Testis (tissue), 3 donors: ENCODE data around the gene DHRS7B. TPM values are rescaled to one million over a fixed set of nuclear protein-coding genes. Genes with fewer than 3 reads are reported as not detected.

Source experiments
- DNase-seq: peaks from one replicate; pipeline ENCODE4 v3.0.0-alpha.2; 2019
- H3K27ac ChIP-seq, 2 donors: fragments of 200-600 bp; sonication (generic); one replicate each; pipeline ENCODE4 v1.5.1; 2019
- H3K27me3 ChIP-seq: fragments of 200-600 bp; sonication (generic); one replicate; pipeline ENCODE4 v1.5.1; 2019
- H3K36me3 ChIP-seq: fragments of 200-600 bp; sonication (generic); one replicate; pipeline ENCODE4 v1.5.1; 2017; ENCODE audit warnings: low read depth; ENCODE audit errors: missing control alignments
- H3K4me1 ChIP-seq: fragments of 200-600 bp; sonication (generic); one replicate; pipeline ENCODE4 v1.5.1; 2019
- H3K4me3 ChIP-seq, 2 donors: fragments of 200-600 bp; sonication (generic); one replicate each; pipeline ENCODE4 v1.5.1; 2017 to 2019
- H3K9me3 ChIP-seq: fragments of 200-600 bp; sonication (generic); one replicate; pipeline ENCODE4 v1.5.1; 2017
- CTCF ChIP-seq, 3 experiments: fragments of 450-650 bp in 2 of 3; fragments of 200-600 bp in 1 of 3; sonication (generic) in 1 of 3; IDR thresholded peaks; one replicate each; pipeline ENCODE4 v1.5.1; 2016 to 2019; ENCODE audit warnings: antibody characterized with exemption in 3 of 3, mild to moderate bottlenecking in 2 of 3, moderate library complexity in 1 of 3
- POLR2A ChIP-seq: fragments of 450-650 bp; IDR thresholded peaks from one replicate; pipeline ENCODE4 v1.6.1; 2017; ENCODE audit warnings: antibody characterized with exemption, mild to moderate bottlenecking, moderate library complexity
- WGBS, 2 donors: methylation state at CpG; one replicate each; pipeline ENCODE4 v1.1.5; 2018; 5-methylcytosine and 5-hydroxymethylcytosine counted together
- intact Hi-C: fragments of 100-400 bp; cut with DNase I; formaldehyde crosslinking; loops from one replicate; pipeline ENCODE4 v1.15.1; 2023; ENCODE audit warnings: low total_unique reads
- polyA plus RNA-seq: library from polyadenylated mRNA; stranded (reverse); fragments of 350-450 nt; fragmentation: Illumina TruSeq; extraction: RNeasy Lipid Tissue Mini Kit (QIAGEN cat#74804); gene quantifications from one replicate; pipeline ENCODE4 v1.2.3, GENCODE V29; 2014; ENCODE audit warnings: low read depth, low replicate concordance; ENCODE audit not compliant: insufficient read depth
- total RNA-seq, 2 donors: library from RNA; depleted of rRNA; stranded (reverse); fragments of >200 nt; gene quantifications; one replicate each; pipeline ENCODE4 v1.2.3, GENCODE V29; 2016

DHRS7B gene
- total and polyA plus RNA-seq, 3 donors from 2014 or later, result 39.0 to 81.7 (median 53.6) TPM

- Histone ChIP-seq H3K4me3 (no peak overlapping the region), H3K36me3 (no peaks in the 10 kb centered on the region), H3K9me3 (no peaks in the 10 kb centered on the region), H3K4me1 (peaks cover 59% of the 10 kb centered on the region), H3K27me3 (no peaks in the 10 kb centered on the region), H3K27ac (peak overlapping the region in 1 of 2 donors; percentile 17)
- intact Hi-C loops, result no loop called here
- TF ChIP-seq CTCF (IDR thresholded peaks at IDR 0.05) (no peak), POLR2A (no peak)
- DNase-seq, result no peak
- WGBS, 2 donors, result 65 to 82% methylated on average over 15 of the region's 15 CpGs
Measured at GRCh38 chr17:21210411-21211076, 83.8 kb downstream of the DHRS7B start.

- no peak overlapping the region for H3K27ac ChIP-seq
- intact Hi-C loops, result no loop called here
- no peaks in the 10 kb centered on the region for H3K9me3 ChIP-seq
- DNase-seq, result no peak
- no peaks in the 10 kb centered on the region for H3K36me3 ChIP-seq
- TF ChIP-seq POLR2A (no peak), CTCF (IDR thresholded peaks at IDR 0.05) (no peak)
- H3K4me3 ChIP-seq, result no peak overlapping the region
- no peaks in the 10 kb centered on the region for H3K27me3 ChIP-seq
- peaks cover 59% of the 10 kb centered on the region for H3K4me1 ChIP-seq
- 75 to 76% methylated on average over 9 of the region's 9 CpGs for WGBS, 2 donors
Measured at GRCh38 chr17:21211825-21212479, 85.2 kb downstream of the DHRS7B start.

GRCh38 chr17:21212826-21213637 is 86.3 kb downstream of the DHRS7B start:
- H3K27me3 ChIP-seq, result no peaks in the 10 kb centered on the region

GRCh38 chr17:21213638-21214014 is 86.9 kb downstream of the DHRS7B start:
- DNase-seq, result peak; percentile 34
- peak overlapping the region; percentile 92 to 95 for H3K4me3 ChIP-seq
- WGBS, 2 donors, result 0 to 1% methylated on average over 4 to 35 of the region's 35 CpGs
- TF ChIP-seq POLR2A, result no peak
- TF ChIP-seq CTCF (IDR thresholded peaks at IDR 0.05), result no peak
- no peaks in the 10 kb centered on the region for H3K36me3 ChIP-seq
- no peaks in the 10 kb centered on the region for H3K27me3 ChIP-seq
- H3K27ac ChIP-seq, result peak overlapping the region; percentile 92 to 96
- peaks cover 54% of the 10 kb centered on the region for H3K4me1 ChIP-seq
- H3K9me3 ChIP-seq, result no peaks in the 10 kb centered on the region
- intact Hi-C loops, result no loop called here

More at GRCh38 chr17:21212826-21213637, 86.3 kb downstream of the DHRS7B start:
- TF ChIP-seq POLR2A, result no peak
- no peak for TF ChIP-seq CTCF (IDR thresholded peaks at IDR 0.05)
- H3K4me3 ChIP-seq, result peak overlapping the region; percentile 92 to 95
- intact Hi-C loops, result no loop called here
- H3K27ac ChIP-seq, result peak overlapping the region; percentile 92 to 96
- DNase-seq, result no peak
- H3K36me3 ChIP-seq, result no peaks in the 10 kb centered on the region
- WGBS, 2 donors, result 5 to 6% methylated on average over 14 to 18 of the region's 18 CpGs
- H3K9me3 ChIP-seq, result no peaks in the 10 kb centered on the region
- peaks cover 59% of the 10 kb centered on the region for H3K4me1 ChIP-seq
